Adrenal gland (tissue), 12 donors: ENCODE data around the gene STIM2. TPM values are rescaled to one million over a fixed set of nuclear protein-coding genes. Genes with fewer than 3 reads are reported as not detected.

ENCODE experiments used
- DNase-seq, 7 donors: peaks; one replicate each; pipeline ENCODE4 v3.0.0-alpha.2; 2019 to 2020
- H3K27ac ChIP-seq, 5 donors: fragments of 200-600 bp; sonication (generic) in 4 of 5; 1 replicate in 3 of 5; 2 replicates in 2 of 5; pipeline versions ENCODE4 v1.5.1 to v1.8.0; 2016 to 2020; ENCODE audit warnings: mild to moderate bottlenecking in 1 of 5
- H3K27me3 ChIP-seq: fragments of 200-600 bp; 2 replicates; pipeline ENCODE4 v1.8.0; 2021
- H3K36me3 ChIP-seq, 2 donors: fragments of 200-600 bp; replicated peaks in 1 of 2; 1 replicate in 1 of 2; 2 replicates in 1 of 2; pipeline versions ENCODE4 v1.5.1 to v1.8.0; 2018 to 2022
- H3K4me1 ChIP-seq, 2 donors: fragments of 200-600 bp; replicated peaks in 1 of 2; 1 replicate in 1 of 2; 2 replicates in 1 of 2; pipeline versions ENCODE4 v1.5.1 to v1.8.0; 2018 to 2021
- H3K4me3 ChIP-seq, 4 donors: fragments of 200-600 bp; sonication (generic) in 3 of 4; one replicate each; pipeline ENCODE4 v1.5.1; 2016 to 2018
- H3K9me3 ChIP-seq, 3 donors: fragments of 200-600 bp; sonication (generic) in 1 of 3; replicated peaks in 1 of 3; 1 replicate in 2 of 3; 2 replicates in 1 of 3; pipeline versions ENCODE4 v1.5.1 to v1.8.0; 2016 to 2021
- POLR2A ChIP-seq, 2 donors: fragments of 450-650 bp; IDR thresholded peaks; one replicate each; pipeline ENCODE4 v1.6.1; 2017; ENCODE audit warnings: antibody characterized with exemption in 2 of 2, mild to moderate bottlenecking in 2 of 2, moderate library complexity in 1 of 2
- WGBS, 4 donors: extraction: QIAGEN DNeasy Blood & Tissue Kit in 2 of 4; methylation state at CpG; one replicate each; pipeline versions ENCODE4 v1.1.5 to v1.1.7; 2013 to 2017; 5-methylcytosine and 5-hydroxymethylcytosine counted together
- intact Hi-C, 2 donors: fragments of 100-400 bp; cut with DNase I; formaldehyde crosslinking; loops; one replicate each; pipeline versions ENCODE4 v1.14.1 to v1.15.0; 2022 to 2023
- polyA plus RNA-seq, 3 donors: library from polyadenylated mRNA; stranded (reverse); fragments of 200-250 nt in 2 of 3; fragments of 350-450 nt in 1 of 3; fragmentation: Illumina TruSeq in 1 of 3; extraction: RNeasy Lipid Tissue Mini Kit (QIAGEN cat#74804) in 1 of 3; gene quantifications; one replicate each; pipeline ENCODE4 v1.2.3, GENCODE V29; 2013 to 2014
- total RNA-seq, 9 donors: library from RNA; depleted of rRNA in 4 of 9; stranded (reverse); fragments of >200 nt in 4 of 9; fragments of 120-200 nt in 1 of 9; fragmentation: NEBNext Ultra II Directional in 1 of 9; extraction: Animal tissue kit (Norgen Biotek cat#: 25700) in 1 of 9; gene quantifications; one replicate each; pipeline versions ENCODE4 v1.1.0 to v1.2.4, GENCODE V29; 2013 to 2023
- TF ChIP-seq, protein P1 (sequence below), 6 experiments: fragments of 450-650 bp in 4 of 6; fragments of 200-600 bp in 2 of 6; sonication (generic) in 1 of 6; IDR thresholded peaks; 1 replicate in 5 of 6; 2 replicates in 1 of 6; pipeline versions ENCODE4 v1.5.1 to v1.8.0; 2016 to 2021; ENCODE audit warnings: antibody characterized with exemption in 6 of 6, mild to moderate bottlenecking in 2 of 6, moderate library complexity in 1 of 6
- donor health status: healthy with polysubstance abuse.
- donor health status: Bipolar disorder and iron deficiency.
- donor health status: DM: yes; HTN: yes; CAD: no.
- donor health status: DM: no; HTN: no; CAD: no.
- donor health status: DM: no; HTN: no; CAD: no.
- donor health status: DM: yes; HTN: yes; CAD: no.

Gene STIM2
- total and polyA plus RNA-seq, 12 donors: 7.5 to 30.4 (median 14.9) TPM

DNA sequence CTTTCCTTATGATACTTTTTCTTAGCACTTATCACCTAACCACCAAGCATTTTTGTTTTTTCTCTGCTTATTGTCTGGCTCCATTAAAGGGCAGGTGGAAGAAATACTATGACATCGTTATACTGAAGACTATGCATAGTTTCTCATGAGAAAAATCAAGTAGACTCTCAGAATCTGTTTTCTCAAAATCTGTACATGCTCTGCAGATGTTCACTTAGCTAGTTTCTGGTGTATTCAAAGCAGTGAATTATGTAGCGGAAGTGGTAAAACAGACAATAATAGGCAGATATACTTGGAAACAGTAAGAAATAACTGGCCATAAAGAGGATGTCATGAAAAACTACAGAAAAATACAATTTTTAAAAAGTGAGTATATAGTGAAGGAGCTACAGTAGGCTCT is 146.0 kb downstream of the STIM2 start:
- no peak for DNase-seq
- no peaks in the 10 kb centered on the region for H3K27me3 ChIP-seq
- TF ChIP-seq, protein P1, sequence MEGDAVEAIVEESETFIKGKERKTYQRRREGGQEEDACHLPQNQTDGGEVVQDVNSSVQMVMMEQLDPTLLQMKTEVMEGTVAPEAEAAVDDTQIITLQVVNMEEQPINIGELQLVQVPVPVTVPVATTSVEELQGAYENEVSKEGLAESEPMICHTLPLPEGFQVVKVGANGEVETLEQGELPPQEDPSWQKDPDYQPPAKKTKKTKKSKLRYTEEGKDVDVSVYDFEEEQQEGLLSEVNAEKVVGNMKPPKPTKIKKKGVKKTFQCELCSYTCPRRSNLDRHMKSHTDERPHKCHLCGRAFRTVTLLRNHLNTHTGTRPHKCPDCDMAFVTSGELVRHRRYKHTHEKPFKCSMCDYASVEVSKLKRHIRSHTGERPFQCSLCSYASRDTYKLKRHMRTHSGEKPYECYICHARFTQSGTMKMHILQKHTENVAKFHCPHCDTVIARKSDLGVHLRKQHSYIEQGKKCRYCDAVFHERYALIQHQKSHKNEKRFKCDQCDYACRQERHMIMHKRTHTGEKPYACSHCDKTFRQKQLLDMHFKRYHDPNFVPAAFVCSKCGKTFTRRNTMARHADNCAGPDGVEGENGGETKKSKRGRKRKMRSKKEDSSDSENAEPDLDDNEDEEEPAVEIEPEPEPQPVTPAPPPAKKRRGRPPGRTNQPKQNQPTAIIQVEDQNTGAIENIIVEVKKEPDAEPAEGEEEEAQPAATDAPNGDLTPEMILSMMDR (IDR thresholded peaks at IDR 0.05): no peak
- no peak for TF ChIP-seq POLR2A (IDR thresholded peaks at IDR 0.05)
- H3K4me3 ChIP-seq: no peak overlapping the region
- no peaks in the 10 kb centered on the region for H3K36me3 ChIP-seq
- 29 to 35% (median 31%) methylated on average over 2 of the region's 2 CpGs for WGBS, 4 donors
- intact Hi-C loops: loop anchor here in 1 of 2 donors (5.0 kb wide), 2 partner anchors 144 to 554 kb away; partner anchors contain the start of gene STIM2
- H3K4me1 ChIP-seq: peaks cover 4 to 24% of the 10 kb centered on the region in 2 donors
- no peaks in the 10 kb centered on the region for H3K9me3 ChIP-seq
- no peak overlapping the region for H3K27ac ChIP-seq

DNA sequence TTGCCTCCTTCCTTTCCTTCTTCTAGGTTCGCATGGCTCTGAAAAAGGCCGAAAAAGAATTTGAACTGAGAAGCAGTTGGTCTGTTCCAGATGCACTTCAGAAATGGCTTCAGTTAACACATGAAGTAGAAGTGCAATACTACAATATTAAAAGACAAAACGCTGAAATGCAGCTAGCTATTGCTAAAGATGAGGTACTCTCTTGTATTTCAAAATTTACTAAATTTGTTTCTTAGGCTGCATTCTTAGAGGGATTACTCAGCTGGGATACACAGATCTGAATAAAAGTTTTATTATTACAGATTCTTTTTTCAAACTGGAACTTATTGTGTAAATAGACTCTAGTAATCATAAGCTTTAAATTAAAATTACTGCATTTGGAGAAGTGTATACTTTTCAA is 146.9 kb downstream of the STIM2 start:
- intact Hi-C loops: loop anchor here in 1 of 2 donors (5.0 kb wide), 2 partner anchors 145 to 555 kb away; partner anchors contain the start of gene STIM2
- TF ChIP-seq, protein P1 (IDR thresholded peaks at IDR 0.05): no peak
- TF ChIP-seq POLR2A (IDR thresholded peaks at IDR 0.05): no peak
- no peak overlapping the region for H3K27ac ChIP-seq
- no peak overlapping the region for H3K4me3 ChIP-seq
- peaks cover 4 to 24% of the 10 kb centered on the region in 2 donors for H3K4me1 ChIP-seq
- H3K36me3 ChIP-seq: no peaks in the 10 kb centered on the region
- no peak for DNase-seq
- 90 to 93% (median 91%) methylated on average over 3 of the region's 3 CpGs for WGBS, 4 donors
- H3K9me3 ChIP-seq: no peaks in the 10 kb centered on the region
- H3K27me3 ChIP-seq: no peaks in the 10 kb centered on the region

DNA sequence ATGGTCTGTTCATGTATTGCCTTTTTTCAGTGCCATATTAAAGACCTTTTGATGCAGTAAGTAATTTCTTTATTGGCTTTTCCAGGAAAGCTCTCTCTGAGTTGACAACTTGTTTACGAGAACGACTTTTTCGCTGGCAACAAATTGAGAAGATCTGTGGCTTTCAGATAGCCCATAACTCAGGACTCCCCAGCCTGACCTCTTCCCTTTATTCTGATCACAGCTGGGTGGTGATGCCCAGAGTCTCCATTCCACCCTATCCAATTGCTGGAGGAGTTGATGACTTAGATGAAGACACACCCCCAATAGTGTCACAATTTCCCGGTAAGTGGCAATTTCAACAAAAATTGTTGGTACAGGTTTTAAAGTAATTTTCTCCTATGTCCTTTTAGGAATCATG is 148.0 kb downstream of the STIM2 start:
- H3K27ac ChIP-seq: no peak overlapping the region
- 87 to 92% (median 89%) methylated on average over 4 of the region's 4 CpGs for WGBS, 4 donors
- no peaks in the 10 kb centered on the region for H3K36me3 ChIP-seq
- no peak for DNase-seq
- TF ChIP-seq, protein P1 (IDR thresholded peaks at IDR 0.05): no peak
- no peak for TF ChIP-seq POLR2A (IDR thresholded peaks at IDR 0.05)
- no peaks in the 10 kb centered on the region for H3K9me3 ChIP-seq
- H3K4me1 ChIP-seq: peaks cover 4 to 24% of the 10 kb centered on the region in 2 donors
- H3K4me3 ChIP-seq: no peak overlapping the region
- no peaks in the 10 kb centered on the region for H3K27me3 ChIP-seq
- intact Hi-C loops: loop anchor here in 1 of 2 donors (5.0 kb wide), 2 partner anchors 146 to 556 kb away; partner anchors contain the start of gene STIM2

DNA sequence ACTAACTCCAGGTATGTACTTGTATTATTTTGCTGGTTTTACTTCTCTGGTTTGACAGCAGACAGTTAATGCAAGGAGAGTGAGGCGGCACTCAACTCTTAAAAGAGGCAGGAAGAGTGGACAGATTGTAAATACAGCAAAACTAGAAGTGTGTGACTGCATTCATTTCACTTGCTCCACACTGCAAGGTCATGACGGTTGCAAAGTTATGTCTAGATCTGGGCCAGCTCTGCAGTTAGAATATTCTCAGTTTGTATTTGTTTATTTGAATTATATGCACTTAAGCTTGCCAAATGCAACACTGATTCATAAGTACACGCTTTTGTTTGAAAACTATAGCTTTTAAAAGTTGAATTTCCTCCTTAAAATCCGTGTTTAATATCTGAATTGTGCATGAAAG is 148.9 kb downstream of the STIM2 start:
- WGBS, 4 donors: 40 to 46% (median 45%) methylated on average over 4 of the region's 4 CpGs
- no peak overlapping the region for H3K27ac ChIP-seq
- H3K4me1 ChIP-seq: peaks cover 4 to 24% of the 10 kb centered on the region in 2 donors
- TF ChIP-seq POLR2A (IDR thresholded peaks at IDR 0.05): no peak
- TF ChIP-seq, protein P1 (IDR thresholded peaks at IDR 0.05): no peak
- DNase-seq: peak in 2 of 7 donors; percentile 22
- H3K36me3 ChIP-seq: no peaks in the 10 kb centered on the region
- H3K27me3 ChIP-seq: no peaks in the 10 kb centered on the region
- intact Hi-C loops: loop anchor here in 1 of 2 donors (5.0 kb wide), 2 partner anchors 147 to 557 kb away; partner anchors contain the start of gene STIM2
- H3K4me3 ChIP-seq: no peak overlapping the region
- no peaks in the 10 kb centered on the region for H3K9me3 ChIP-seq
